Esophagus squamous epithelium (tissue), 5 donors: ENCODE measurements around the gene GTPBP1. TPM values are rescaled to one million over a fixed set of nuclear protein-coding genes. Genes with fewer than 3 reads are reported as not detected.

ENCODE experiments used
- DNase-seq: peaks from one replicate; lab custom pipeline; 2025; lab: John Stamatoyannopoulos, UW
- H3K27ac ChIP-seq, 4 donors: fragments of 200-600 bp; sonication (generic); one replicate each; pipeline ENCODE4 v1.5.1; 2016 to 2019; ENCODE audit warnings: mild to moderate bottlenecking in 1 of 4
- H3K27me3 ChIP-seq, 4 donors: fragments of 200-600 bp; sonication (generic); 1 replicate in 3 of 4; 2 replicates in 1 of 4; pipeline versions ENCODE4 v1.5.1 to v1.6.0; 2017 to 2021; ENCODE audit warnings: antibody characterized with exemption in 1 of 4
- H3K36me3 ChIP-seq, 3 donors: fragments of 200-600 bp; sonication (generic); one replicate each; pipeline ENCODE4 v1.5.1; 2016 to 2019
- H3K4me1 ChIP-seq, 3 donors: fragments of 200-600 bp; sonication (generic); one replicate each; pipeline ENCODE4 v1.5.1; 2017 to 2019
- H3K4me3 ChIP-seq, 4 donors: fragments of 200-600 bp; sonication (generic); 1 replicate in 3 of 4; 2 replicates in 1 of 4; pipeline ENCODE4 v1.5.1; 2016 to 2019; ENCODE audit warnings: mild to moderate bottlenecking in 2 of 4, moderate library complexity in 1 of 4
- H3K9me3 ChIP-seq, 3 donors: fragments of 200-600 bp; sonication (generic); one replicate each; pipeline ENCODE4 v1.5.1; 2016 to 2019
- POLR2A ChIP-seq, 4 donors: fragments of 450-650 bp; IDR thresholded peaks; one replicate each; pipeline ENCODE4 v1.6.1; 2017; ENCODE audit warnings: antibody characterized with exemption in 4 of 4, mild to moderate bottlenecking in 4 of 4, moderate library complexity in 3 of 4
- WGBS, 2 donors: methylation state at CpG; one replicate each; pipeline ENCODE4 v1.1.5; 2018; 5-methylcytosine and 5-hydroxymethylcytosine counted together
- intact Hi-C: fragments of 100-400 bp; cut with DNase I; formaldehyde crosslinking; loops from one replicate; pipeline ENCODE4 v1.15.0; 2022
- total RNA-seq, 4 donors: library from RNA; depleted of rRNA; stranded (reverse); fragments of >200 nt; gene quantifications; one replicate each; pipeline ENCODE4 v1.1.0, GENCODE V29; 2016
- TF ChIP-seq, protein P1 (sequence below), 6 experiments: fragments of 450-650 bp in 4 of 6; fragments of 200-600 bp in 2 of 6; sonication (generic) in 2 of 6; IDR thresholded peaks; one replicate each; pipeline ENCODE4 v1.5.1; 2016 to 2019; ENCODE audit warnings: antibody characterized with exemption in 6 of 6, mild to moderate bottlenecking in 4 of 6, moderate library complexity in 4 of 6
- donor health status: DM: yes; HTN: yes; CAD: no.

The GTPBP1 gene
- total RNA-seq, 4 donors from 2014 or later = 15.3 to 37.4 (median 32.0) TPM

DNA sequence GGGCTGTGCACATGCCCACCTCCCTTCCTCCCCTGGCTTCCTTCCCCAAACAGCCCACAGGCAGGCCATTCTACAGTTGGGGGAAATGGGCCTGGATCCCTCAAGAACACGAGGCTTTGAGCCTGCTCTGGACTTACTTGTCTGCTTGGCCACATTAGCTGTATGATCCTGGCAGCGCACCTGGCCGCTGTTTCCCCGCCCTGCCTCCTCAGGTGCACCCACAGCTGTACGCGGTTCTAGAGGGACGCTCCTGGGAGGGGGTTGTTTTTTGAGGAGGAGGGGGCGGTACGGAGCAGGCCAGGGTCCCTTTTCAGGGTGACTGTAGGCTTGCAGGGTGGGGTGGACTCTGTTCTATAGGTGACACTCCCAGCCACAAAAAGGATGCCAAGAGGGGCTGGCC, 61.6 kb downstream of the GTPBP1 start:
- intact Hi-C loops = no loop called here

DNA sequence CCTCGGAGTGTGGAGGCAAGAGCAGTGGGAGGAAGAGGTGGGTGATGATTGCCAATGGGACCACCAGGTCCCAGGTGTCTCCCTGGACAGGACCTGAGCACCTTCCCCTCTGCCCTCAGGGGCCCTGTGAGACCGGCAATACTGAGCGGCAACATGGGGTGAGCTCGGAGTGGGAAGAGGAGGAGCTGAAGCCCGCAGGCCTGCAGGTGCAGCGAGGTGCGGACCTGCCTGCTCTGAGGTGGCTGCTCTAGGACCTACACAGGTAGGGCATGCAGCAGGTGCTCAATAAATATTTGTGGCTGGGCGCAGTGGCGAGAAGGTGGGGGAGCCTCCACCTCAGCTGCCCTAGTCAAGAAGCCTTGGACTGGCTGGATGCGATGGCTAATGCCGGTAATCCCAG, 62.3 kb downstream of the GTPBP1 start:
- intact Hi-C loops = no loop called here
- Histone ChIP-seq H3K4me3 (no peak overlapping the region), H3K9me3 (no peaks in the 10 kb centered on the region), H3K27me3 (no peaks in the 10 kb centered on the region), H3K4me1 (peaks cover 0 to 18% (median 7%) of the 10 kb centered on the region in 3 donors), H3K27ac (no peak overlapping the region), H3K36me3 (no peaks in the 10 kb centered on the region)
- 95 to 100% methylated on average over 3 to 11 of the region's 11 CpGs for WGBS, 2 donors
- TF ChIP-seq, protein P1, sequence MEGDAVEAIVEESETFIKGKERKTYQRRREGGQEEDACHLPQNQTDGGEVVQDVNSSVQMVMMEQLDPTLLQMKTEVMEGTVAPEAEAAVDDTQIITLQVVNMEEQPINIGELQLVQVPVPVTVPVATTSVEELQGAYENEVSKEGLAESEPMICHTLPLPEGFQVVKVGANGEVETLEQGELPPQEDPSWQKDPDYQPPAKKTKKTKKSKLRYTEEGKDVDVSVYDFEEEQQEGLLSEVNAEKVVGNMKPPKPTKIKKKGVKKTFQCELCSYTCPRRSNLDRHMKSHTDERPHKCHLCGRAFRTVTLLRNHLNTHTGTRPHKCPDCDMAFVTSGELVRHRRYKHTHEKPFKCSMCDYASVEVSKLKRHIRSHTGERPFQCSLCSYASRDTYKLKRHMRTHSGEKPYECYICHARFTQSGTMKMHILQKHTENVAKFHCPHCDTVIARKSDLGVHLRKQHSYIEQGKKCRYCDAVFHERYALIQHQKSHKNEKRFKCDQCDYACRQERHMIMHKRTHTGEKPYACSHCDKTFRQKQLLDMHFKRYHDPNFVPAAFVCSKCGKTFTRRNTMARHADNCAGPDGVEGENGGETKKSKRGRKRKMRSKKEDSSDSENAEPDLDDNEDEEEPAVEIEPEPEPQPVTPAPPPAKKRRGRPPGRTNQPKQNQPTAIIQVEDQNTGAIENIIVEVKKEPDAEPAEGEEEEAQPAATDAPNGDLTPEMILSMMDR (IDR thresholded peaks at IDR 0.05) = no peak
- no peak for TF ChIP-seq POLR2A (IDR thresholded peaks at IDR 0.05)
- DNase-seq = no peak

More for the DNA sequence above, 61.6 kb downstream of the GTPBP1 start:
- Histone ChIP-seq H3K4me3 (no peak overlapping the region), H3K36me3 (no peaks in the 10 kb centered on the region), H3K9me3 (no peaks in the 10 kb centered on the region), H3K27ac (no peak overlapping the region), H3K4me1 (peaks cover 0 to 18% (median 7%) of the 10 kb centered on the region in 3 donors), H3K27me3 (no peaks in the 10 kb centered on the region)
- TF ChIP-seq, protein P1 (IDR thresholded peaks at IDR 0.05) = no peak
- no peak for TF ChIP-seq POLR2A (IDR thresholded peaks at IDR 0.05)
- DNase-seq = no peak
- WGBS, 2 donors = 61% methylated on average over 4 of the region's 9 CpGs; no CpG with 5 or more reads in 1 of the 2 donors

DNA sequence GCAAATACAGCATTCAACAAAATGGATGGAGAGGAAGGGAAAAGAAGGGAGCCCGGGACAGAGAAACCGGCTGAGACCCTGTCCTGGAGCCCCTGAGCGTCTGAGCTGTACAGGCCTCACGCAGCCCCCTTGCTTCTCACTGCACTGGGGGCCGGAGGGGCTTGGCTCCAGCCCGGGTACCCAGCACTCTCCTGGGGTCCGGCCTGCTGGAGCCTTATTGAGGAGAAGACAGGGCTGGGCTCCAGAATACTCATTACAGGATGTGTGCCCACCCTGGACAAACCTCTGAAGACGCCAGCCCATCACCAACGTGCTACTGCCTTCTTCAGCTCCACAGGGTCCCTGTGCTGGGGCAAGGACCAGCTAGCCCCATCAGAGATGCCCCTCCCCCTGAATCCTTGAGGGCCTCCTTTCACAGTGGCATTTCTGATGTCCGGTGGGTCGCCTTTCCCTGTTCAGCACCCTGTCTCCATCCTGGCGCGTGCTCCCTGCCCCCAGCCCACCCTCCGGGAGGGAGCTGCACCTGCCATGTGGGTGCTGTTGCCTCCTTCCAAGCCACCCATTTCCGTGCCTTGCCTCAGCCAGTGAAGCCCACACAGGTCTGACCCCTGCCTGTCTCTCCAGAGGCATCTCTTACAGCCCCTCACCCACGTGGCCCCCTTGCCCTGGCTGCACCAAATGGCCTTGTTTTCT, 64.7 kb downstream of the GTPBP1 start:
- Histone ChIP-seq H3K27ac (no peak overlapping the region), H3K4me3 (no peak overlapping the region), H3K36me3 (no peaks in the 10 kb centered on the region), H3K27me3 (no peaks in the 10 kb centered on the region), H3K9me3 (no peaks in the 10 kb centered on the region), H3K4me1 (peaks cover 0 to 22% (median 4%) of the 10 kb centered on the region in 3 donors)
- WGBS, 2 donors = 83 to 86% methylated on average over 7 to 16 of the region's 16 CpGs
- intact Hi-C loops = no loop called here
- DNase-seq = no peak
- TF ChIP-seq POLR2A (IDR thresholded peaks at IDR 0.05) = no peak
- TF ChIP-seq, protein P1 (IDR thresholded peaks at IDR 0.05) = no peak

DNA sequence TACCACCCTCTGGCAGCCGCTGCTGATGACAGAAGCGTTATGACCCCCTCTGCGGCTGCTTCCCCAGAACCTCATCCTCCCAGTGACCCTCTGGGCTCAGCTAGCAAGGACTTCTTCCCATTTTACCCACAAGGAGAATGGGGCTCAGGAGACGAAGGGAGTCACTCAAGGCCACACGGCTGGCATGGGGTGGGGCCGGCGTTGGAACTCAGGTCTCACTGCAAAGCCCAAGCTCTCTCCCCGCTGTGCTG, 66.8 kb downstream of the GTPBP1 start:
- no peak for DNase-seq
- 76 to 92% methylated on average over 6 to 7 of the region's 8 CpGs for WGBS, 2 donors
- intact Hi-C loops = no loop called here
- Histone ChIP-seq H3K27me3 (no peaks in the 10 kb centered on the region), H3K9me3 (no peaks in the 10 kb centered on the region), H3K36me3 (peaks cover 0 to 4% (median 0%) of the 10 kb centered on the region in 3 donors), H3K4me3 (no peak overlapping the region), H3K4me1 (peaks cover 0 to 24% (median 7%) of the 10 kb centered on the region in 3 donors), H3K27ac (no peak overlapping the region)
- TF ChIP-seq POLR2A (IDR thresholded peaks at IDR 0.05) = no peak
- TF ChIP-seq, protein P1 (IDR thresholded peaks at IDR 0.05) = no peak

DNA sequence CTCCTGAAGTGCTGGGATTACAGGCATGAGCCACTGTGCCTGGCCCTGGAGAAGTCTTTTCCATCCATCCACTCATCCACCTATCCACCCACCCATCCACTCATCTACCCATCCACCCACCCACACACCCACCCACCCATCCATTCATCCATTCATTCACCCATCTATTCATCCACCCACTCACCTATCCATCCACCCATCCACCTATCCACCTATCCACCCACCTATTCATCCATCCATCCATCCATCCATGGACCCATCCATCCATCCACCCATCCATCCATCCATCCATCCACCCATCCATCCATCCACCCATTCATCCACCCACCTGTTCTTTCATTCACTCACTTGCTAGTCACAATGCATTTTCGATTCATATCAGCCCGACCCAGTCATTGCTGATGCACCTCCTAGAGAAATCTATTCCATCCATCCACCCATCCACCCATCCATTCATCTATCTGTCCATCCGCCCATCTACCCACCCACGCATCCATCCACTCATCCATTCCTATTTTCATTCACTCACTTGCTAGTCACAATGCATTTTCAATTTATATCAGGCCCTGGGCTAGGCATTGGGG, 67.7 kb downstream of the GTPBP1 start:
- intact Hi-C loops = no loop called here
- H3K9me3 ChIP-seq = no peaks in the 10 kb centered on the region
- DNase-seq = no peak
- H3K4me3 ChIP-seq = no peak overlapping the region
- H3K4me1 ChIP-seq = peaks cover 0 to 24% (median 7%) of the 10 kb centered on the region in 3 donors
- peaks cover 0 to 5% (median 0%) of the 10 kb centered on the region in 3 donors for H3K36me3 ChIP-seq
- no peak overlapping the region for H3K27ac ChIP-seq
- H3K27me3 ChIP-seq = no peaks in the 10 kb centered on the region
- 87 to 93% methylated on average over 4 of the region's 4 CpGs for WGBS, 2 donors
- no peak for TF ChIP-seq POLR2A (IDR thresholded peaks at IDR 0.05)
- TF ChIP-seq, protein P1 (IDR thresholded peaks at IDR 0.05) = no peak
